CD1c-positive myeloid dendritic cell (primary cell): ENCODE data around the gene SESTD1.
"Not testable (repeated sequence)": the region's sequence is repeated elsewhere in the genome, so short reads cannot be mapped to it uniquely, and the experiment has no call there.

ENCODE experiments used
- DNase-seq: peaks from one replicate; pipeline ENCODE4 v3.0.0-alpha.2; 2016; ENCODE audit errors: extremely low spot score

Gene SESTD1

GRCh38 chr2:179106676-179107428, 157.8 kb downstream of the SESTD1 start:
- peak; percentile 66 for DNase-seq

DNA sequence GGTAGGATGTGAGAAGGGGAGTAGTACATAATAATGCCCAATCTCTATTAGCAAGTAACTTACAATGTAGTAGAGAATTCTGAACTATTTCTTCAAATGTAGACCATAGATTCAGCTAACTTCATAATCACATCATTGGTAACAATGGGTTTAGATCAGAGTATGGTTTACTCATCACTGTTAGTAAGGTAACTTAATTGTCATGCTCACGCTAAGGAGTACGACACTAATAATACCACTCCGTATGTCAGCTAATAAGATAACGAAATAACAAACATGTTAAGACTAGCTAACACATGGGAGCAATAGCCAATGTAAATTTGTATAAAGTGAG, 158.3 kb downstream of the SESTD1 start:
- DNase-seq = no peak

DNA sequence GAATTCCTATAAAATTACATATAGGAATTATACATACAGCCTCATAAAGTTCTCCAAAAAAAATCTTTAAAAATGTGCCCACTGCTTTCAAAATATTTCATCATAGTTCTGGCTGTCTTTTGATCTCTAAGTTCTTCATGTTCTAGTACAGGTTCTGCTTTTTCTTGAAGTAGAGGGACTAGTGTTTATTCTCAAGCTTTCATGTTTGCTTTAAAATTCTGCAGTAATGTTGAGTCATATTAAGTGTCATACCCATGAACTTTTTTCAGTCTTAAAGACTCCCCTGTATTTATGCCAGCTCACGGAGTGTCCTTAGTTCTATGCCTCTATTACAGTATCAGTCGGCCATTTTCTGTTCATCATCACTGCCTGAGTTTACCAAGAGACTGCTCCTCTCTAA, 159.9 kb downstream of the SESTD1 start:
- peak; percentile 42 for DNase-seq

DNA sequence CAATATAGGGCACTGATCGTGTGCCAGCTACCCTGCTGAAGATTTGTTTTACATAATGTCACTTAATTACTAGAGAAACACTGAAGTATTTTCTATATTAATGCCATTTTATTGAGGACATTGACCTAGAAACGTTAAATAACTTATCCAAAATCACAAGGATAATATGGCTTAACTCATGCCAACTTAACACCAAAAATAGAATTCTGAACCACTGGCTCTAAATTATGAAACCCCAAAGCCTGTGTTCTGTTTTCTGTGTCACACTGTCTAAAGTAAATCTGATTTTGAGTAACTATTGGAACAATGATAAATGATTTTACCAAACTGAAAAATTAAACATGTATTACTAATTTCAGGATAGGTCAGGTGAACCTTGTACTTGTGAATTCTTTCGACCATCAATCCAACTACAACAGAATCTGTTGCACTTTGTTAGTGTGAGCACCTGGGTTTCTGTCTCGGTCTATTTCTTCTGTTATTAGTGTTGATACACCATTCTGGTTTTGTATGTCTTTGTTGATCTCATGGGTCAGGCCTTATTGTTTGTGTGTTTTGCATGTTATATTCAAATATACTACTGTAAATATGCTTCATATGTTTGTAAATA, 166.4 kb downstream of the SESTD1 start:
- no peak for DNase-seq

DNA sequence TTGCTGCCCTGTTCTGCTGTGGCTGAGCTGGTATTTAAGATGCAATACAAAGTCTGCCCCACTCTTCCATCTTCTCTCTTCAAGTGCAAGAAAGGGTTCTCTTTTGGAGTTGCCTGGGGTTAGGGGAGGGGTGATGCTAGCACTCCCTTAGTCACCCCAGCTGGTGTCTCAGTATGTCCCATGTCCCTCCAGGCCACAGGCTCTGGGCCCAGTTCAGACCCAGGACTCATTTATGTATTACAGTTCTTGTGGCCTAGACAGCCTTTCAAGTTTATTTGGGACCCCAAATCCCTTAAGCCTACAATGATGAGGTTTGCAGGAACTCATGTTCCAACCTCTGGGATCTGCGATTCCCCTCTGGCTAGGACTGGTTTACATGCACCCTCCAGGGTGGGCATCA, 167.5 kb downstream of the SESTD1 start:
- DNase-seq = no peak

GRCh38 chr2:179096090-179096489, 168.5 kb downstream of the SESTD1 start:
- no peak for DNase-seq

DNA sequence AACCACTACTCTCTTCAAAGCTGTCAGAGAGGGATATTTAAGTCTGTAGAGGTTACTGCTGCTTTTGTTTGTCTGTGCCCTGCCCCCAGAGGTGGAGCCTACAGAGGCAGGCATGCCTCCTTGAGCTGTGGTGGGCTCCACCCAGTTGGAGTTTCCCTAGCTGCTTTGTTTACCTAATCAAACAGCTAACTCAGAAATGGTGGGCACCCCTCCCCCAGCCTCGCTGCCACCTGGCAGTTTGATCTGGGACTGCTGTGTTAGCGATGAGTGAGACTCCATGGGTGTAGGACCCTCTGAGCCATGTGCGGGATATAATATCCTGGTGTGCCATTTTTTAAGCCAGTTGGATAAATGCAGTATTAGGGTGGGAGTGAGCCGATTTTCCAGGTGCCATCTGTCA, 171.7 kb downstream of the SESTD1 start:
- not testable (repeated sequence) for DNase-seq

- DNase-seq = no peak
Observed at GRCh38 chr2:179082697-179083096, 181.9 kb downstream of the SESTD1 start.

- no peak for DNase-seq
Observed at GRCh38 chr2:179081954-179082353, 182.7 kb downstream of the SESTD1 start.

DNA sequence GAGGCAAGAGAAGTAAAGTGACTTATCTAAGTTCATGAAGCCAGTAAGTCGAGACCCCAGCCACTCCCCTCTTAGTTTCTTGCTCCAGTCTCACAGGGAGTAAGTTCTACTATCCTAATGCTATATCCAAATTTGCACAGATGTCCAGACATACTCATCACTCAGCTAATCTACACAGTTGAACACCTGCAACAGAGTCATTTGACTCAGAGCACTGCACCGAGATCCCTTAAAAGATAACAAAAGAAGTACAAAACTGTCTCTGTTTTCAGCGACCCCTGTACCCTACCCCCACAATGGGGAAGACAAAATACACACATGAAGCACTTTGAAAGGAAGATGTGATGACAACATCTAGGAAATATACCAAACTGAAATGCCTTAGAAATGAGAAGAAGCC, 192.1 kb downstream of the SESTD1 start:
- DNase-seq = no peak

DNA sequence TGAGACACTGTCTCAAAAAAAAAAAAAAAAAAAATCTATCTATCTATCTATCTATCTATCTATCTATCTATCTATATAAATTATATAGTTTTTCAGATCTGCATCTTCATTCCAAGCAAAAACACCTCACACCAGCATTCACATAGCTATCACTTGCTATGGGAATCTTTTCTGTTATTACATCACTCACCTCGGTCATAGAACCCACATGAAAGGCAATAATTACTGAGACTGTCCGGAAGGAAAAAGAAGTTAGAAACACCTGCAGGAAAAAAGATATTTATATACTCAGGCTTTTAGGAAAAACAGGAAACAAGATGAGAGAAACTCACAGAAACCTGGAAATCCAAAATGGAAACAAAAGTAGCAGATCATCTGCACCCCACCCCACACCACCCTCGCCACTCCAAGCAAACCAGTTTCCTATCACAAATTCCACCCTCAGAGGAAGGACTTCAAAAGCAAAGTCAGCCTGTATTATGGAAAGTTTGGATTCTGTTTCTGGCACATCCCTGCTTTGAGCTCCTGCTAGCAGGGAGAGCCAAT, 192.7 kb downstream of the SESTD1 start:
- DNase-seq = no peak

DNA sequence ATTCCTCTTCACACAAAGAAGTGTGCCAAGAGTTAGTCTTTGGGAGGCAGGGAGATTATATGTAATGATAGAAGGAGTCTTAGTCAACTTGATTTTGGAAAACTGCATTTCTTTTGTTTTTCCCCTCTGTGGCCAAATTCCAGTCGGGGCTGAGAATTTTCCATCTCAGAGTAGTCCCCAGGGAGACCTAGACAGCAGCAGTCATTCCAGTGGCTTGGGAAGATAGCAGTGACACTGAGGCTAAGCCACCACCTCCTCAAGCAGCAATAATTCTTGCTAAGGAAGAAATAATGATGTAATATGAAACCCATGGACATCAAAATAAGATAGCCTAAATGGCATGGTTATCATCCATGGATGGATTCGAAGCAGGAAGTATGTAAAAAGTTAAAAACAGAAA, 193.7 kb downstream of the SESTD1 start:
- no peak for DNase-seq

DNA sequence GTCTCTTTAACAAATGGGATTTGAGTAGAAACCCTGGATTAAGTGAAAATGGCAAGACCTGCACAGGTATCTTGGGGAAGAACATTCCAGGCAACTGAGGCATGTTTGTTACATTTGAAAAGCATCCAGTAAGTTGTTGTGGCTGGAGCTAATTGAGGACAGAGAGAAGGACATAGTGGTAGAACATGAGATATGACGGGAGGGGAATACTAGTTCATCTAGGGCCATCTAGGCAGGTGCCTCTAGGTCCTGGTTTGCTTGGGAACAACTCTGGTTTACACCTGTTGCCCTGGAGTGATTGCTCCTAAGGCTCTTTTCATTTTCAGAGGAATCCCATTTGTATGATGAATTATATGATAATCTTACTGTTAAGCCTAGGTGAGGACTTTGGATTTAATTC, 194.9 kb downstream of the SESTD1 start:
- DNase-seq = no peak

- no peak for DNase-seq
Observed at GRCh38 chr2:179068991-179069643, 195.5 kb downstream of the SESTD1 start.

GRCh38 chr2:179059026-179059700, 205.5 kb downstream of the SESTD1 start:
- no peak for DNase-seq

- DNase-seq = no peak
Observed at GRCh38 chr2:179057737-179058136, 206.9 kb downstream of the SESTD1 start.

DNA sequence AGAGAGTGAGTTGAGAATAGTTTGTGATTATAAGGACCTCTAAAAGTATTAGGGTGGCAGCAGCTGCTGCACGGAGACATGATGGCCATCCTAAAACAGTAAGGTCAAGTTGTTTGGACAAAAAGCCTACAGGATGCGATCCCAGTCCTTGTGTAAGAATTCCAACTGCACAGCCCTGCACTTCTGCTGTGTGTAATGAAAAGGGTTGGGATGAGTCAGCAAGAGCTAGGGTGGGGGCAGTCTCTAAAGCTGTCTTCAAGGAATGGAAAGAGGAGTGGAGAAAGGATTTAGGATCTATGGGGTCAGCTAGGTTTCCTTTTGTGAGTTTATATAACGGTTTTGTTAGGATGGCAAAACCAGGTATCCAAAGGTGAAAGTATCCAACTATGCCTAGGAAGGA, 211.1 kb downstream of the SESTD1 start:
- not testable (repeated sequence) for DNase-seq
